Nucleus accumbens (tissue), 56 donors: Measurements from ENCODE around the gene CCDC182.

Experiments
- DNase-seq, 56 donors: peaks; one replicate each; lab custom pipeline; 2025; lab: John Stamatoyannopoulos, UW

The CCDC182 gene

DNA sequence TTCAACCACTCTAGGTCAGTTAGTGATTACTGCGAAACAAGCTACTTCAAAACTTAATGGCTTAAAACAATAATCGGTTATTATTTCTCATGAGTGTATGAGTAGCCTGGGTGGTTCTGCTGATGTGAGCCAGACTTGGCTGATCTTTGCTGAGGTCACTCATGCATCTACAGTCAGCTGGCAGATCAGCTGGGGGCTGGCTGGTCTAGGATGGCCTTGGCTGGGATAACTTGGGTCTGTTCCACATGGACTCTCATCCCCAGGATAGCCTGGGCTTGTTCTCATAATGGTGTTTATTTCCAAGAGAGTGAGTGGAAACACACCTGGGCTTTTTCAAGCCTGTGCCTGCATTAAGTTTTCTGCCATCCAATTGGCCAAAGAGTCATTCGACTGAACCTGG, 13.0 kb downstream of the CCDC182 start:
- no peak for DNase-seq

DNA sequence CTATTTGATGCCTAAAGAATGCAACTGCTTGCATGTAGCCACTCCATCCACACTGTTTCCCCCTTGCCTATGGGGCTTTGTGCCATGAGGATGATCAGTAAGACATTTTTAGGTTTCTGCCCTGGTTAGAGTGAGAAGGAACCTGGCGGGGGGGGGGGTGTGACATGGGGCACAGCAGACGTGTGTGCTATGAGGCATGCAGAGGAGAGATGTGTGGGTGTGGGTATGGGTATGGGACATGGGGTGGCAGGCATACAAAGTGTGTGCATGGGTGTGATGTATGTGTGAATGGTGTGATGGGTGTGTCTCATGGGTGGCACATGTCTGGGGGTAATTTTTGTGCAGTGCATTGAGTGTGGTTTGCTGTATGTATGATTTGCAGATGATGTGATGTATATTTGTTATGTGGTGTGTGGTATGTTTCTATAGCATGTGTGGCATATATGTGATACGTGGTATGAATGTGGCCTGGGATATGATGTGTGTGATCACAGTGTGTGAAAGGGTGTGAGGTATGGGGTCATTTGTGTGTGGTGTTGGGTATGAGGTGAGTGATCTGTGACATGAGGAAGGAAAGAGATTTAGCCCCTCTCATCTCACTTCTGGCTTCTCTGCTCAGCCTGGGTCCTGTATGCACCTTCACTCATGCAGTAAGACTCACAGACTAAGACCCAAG, 14.9 kb downstream of the CCDC182 start:
- DNase-seq, result no peak

DNA sequence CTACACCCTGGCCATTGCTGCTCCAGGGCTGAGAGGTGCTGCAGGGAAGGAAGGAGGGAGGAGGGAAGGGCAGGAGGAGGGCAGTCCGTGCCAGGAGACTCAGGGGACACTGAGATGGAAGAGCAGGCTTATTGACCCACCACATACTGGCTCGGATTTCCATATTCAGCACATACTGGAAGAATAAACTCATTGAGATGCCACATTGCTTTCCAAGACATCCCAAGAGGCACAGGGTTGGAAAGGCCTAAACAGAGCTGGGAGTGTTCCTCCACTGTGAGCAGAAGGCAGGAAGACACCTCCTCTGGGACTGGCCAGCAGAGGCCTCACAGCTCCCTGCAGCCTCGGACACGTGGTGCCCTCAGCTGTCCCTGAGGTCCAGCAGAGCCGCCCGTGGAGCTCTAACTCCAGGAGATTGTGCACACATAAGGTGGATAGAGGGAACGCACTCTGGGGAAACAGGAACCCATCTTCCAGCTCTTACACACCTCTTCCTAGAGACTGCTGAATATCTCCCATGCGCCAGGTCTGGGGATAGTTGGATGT, 17.4 kb downstream of the CCDC182 start:
- DNase-seq, result no peak

DNA sequence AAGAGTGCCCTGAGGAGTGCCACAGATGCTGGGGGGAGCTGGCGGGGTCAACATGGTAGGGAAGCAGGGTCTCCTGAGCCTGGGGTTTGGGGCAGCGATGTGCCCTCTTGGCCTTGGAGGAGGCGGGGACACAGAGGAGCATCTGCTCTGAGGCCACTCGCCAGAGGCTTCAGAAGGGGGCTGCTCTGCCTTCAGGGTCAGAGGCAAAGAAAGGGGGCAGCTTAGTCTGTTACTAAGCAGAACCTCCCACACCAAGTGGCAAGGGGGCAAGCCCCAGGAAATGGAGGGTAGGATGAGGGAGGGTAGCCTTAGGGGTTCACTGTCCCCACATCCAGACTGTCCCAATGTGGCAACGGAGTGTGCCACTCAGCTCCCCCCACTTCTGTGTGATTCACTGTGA, 18.3 kb downstream of the CCDC182 start:
- DNase-seq, result no peak

DNA sequence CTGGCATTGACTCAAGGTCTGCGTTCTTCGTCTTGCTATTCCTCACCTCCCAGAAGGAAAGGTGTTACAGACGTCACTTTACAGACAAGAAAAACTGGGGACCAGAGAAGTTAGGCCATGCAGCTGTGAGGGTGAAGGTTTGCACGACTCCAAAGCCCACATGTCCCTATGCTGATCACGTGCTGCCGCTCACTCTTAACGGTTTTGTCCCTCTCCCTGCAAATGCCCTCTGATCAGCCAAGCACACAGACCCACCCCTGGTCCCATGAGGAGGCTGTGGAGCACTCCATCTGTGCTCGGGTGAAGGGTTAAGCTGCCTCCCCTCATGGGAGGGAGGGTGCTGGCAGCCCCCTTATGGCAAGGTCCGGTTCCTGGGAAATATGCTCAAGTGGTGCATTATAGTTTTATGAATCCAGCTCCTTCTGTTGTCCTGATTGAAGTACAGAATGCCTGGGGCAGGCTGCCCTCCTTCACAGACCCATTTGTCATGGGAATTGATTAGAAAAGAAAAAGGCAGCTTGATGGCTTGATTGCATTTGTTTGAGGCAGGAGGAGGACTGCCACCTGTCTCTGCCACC, 18.8 kb downstream of the CCDC182 start:
- DNase-seq, result no peak

- no peak for DNase-seq
Measured at GRCh38 chr17:57724729-57725125, 20.4 kb downstream of the CCDC182 start.

GRCh38 chr17:57724026-57724728, 20.9 kb downstream of the CCDC182 start:
- DNase-seq, result no peak

DNA sequence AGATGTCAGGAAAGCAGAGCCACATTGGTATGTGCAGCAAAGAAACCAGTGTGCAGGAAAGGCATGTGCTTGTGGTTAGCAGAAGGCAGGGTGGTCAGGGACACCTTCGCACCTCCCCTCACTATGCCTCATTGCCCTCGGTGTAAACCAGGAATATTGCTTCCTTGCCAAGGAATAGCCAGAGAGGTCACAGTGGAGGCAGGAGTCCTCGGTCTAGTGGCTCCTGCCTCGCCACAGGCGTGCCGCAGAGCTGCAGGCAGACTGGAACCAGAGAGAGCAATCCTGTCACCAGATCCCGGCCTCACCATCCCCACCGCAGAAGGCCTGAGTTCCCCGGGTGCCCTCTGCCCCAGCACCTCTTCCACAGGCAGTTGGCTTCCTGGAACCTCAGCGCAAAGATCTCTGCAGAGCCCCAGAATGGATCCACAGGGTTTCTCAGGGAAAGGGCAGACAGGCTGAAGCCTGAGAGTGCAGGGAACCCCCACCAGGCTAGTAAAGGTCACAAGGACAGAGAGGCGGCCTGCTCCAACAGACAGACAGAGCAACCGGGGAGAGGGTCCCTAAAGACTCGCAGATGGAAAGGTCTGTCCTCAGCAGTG, 21.6 kb downstream of the CCDC182 start:
- DNase-seq, result no peak

DNA sequence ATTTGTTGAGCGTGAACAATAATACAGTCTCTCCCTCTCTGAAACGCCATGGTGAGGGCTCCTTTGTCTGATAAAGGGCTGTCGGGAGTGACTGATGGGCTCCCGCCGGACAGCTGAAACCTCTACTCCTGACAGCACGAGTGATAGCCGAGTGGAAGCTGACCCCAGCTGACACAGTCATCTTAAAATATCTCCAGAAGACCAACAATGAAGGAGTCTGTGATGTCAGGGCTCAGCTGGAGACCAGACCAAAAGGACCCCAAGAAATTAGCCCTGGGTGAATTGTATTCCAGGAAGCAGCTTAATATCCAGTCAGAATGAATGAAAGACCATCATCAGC, 22.4 kb downstream of the CCDC182 start:
- DNase-seq, result no peak

GRCh38 chr17:57721967-57722703, 23.0 kb downstream of the CCDC182 start:
- no peak for DNase-seq

- DNase-seq, result no peak
Measured at GRCh38 chr17:57720386-57721035, 24.6 kb downstream of the CCDC182 start.

GRCh38 chr17:57718878-57719277, 26.2 kb downstream of the CCDC182 start:
- DNase-seq, result no peak

GRCh38 chr17:57715981-57716380, 29.1 kb downstream of the CCDC182 start:
- DNase-seq, result no peak

- DNase-seq, result no peak
Measured at GRCh38 chr17:57714665-57715180, 30.4 kb downstream of the CCDC182 start.

GRCh38 chr17:57713140-57713539, 32.0 kb downstream of the CCDC182 start:
- no peak for DNase-seq

- DNase-seq, result no peak
Measured at GRCh38 chr17:57708410-57708809, 36.7 kb downstream of the CCDC182 start.

- DNase-seq, result peak in 25 of 56 donors; percentile 4 to 51 (median 23)
Measured at GRCh38 chr17:57707892-57708291, 37.2 kb downstream of the CCDC182 start.

DNA sequence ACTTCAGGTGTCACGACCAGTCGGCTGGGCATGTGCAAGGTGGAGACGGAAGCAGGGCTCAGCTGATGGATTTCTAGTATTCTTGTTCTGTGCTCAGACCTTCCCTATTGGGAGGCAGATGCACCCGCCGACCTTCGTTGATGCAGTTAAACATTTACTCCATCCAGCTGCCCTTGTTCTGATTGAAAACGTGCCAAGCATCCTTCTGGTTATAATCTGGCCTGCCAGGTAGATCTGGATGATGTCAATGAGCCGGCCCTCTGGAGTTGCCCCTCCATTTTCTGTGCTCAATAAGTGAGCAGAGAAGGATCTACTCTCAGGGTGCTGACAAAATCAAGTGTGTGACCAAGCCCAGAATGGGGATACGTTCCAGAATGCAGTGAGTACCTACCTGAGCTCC, 38.3 kb downstream of the CCDC182 start:
- no peak for DNase-seq

DNA sequence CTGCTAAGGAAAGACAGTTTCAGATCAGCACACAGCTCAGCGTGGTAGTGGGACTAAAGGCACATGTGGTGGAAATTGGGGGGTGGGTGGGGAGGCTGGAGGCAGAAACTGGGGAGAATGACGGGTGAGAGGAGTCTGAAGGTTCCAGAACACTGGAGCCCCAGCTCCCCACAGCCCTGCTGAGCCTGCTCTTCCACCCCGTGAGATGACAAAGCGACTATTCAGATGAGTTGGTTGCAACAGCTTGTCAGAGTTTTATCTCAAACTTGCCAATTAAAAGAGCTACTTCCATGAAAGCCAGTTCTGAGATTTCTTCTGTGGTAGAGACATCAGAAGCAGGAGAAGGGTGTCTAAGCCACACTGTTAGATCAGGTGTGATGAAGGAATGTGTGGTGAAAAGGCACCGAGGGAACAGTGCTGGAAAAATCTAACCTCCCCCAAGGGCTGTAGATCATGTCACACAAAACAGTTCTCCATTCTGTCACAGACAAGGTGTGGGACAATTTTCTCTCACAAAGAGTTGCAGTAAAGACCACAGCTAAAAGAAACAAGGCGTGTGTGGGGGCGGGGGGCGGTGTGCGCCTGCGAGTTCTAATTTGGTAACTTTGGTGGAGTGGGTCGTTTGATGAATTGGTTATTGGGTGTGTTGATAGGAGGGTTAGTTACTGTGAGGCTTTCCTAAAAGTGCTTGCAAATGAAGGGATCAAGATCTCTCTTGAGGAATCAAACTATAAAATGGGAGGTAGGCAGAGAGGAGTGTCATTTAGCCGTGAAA, 39.0 kb downstream of the CCDC182 start:
- DNase-seq, result peak in 1 of 56 donors; percentile 7
